Heart left ventricle (tissue), 16 donors: ENCODE measurements around the gene RHBDL3. TPM values are rescaled to one million over a fixed set of nuclear protein-coding genes. Genes with fewer than 3 reads are reported as not detected.

Experiments
- ATAC-seq, 4 donors: fragments of 200-7000 bp; cut with Tn5 transposase; one replicate each; pipeline ENCODE4 v1.9.1; 2020 to 2022; ENCODE audit warnings: moderate library complexity in 4 of 4, mild to moderate bottlenecking in 3 of 4, moderate number of reproducible peaks in 1 of 4
- DNase-seq, 5 donors: peaks; one replicate each; pipeline ENCODE4 v3.0.0-alpha.2; 2020
- H3K27ac ChIP-seq, 12 donors: fragments of 200-600 bp; sonication (generic) in 4 of 12; one replicate each; pipeline versions ENCODE4 v1.5.0 to v1.8.0; 2016 to 2022; ENCODE audit warnings: mild to moderate bottlenecking in 2 of 12
- H3K27me3 ChIP-seq, 9 donors: fragments of 200-600 bp; sonication (generic) in 2 of 9; one replicate each; pipeline versions ENCODE4 v1.5.1 to v1.8.0; 2016 to 2022; ENCODE audit warnings: mild to moderate bottlenecking in 3 of 9
- H3K36me3 ChIP-seq, 9 donors: fragments of 200-600 bp; sonication (generic) in 2 of 9; one replicate each; pipeline versions ENCODE4 v1.5.0 to v1.8.0; 2018 to 2022; ENCODE audit warnings: mild to moderate bottlenecking in 2 of 9
- H3K4me1 ChIP-seq, 12 donors: fragments of 200-600 bp; sonication (generic) in 4 of 12; one replicate each; pipeline versions ENCODE4 v1.5.0 to v1.8.0; 2016 to 2022; ENCODE audit warnings: mild to moderate bottlenecking in 3 of 12
- H3K4me3 ChIP-seq, 12 donors: fragments of 200-600 bp; sonication (generic) in 4 of 12; one replicate each; pipeline versions ENCODE4 v1.5.0 to v1.8.0; 2017 to 2022; ENCODE audit warnings: mild to moderate bottlenecking in 9 of 12, moderate library complexity in 4 of 12
- H3K9me3 ChIP-seq, 12 donors: fragments of 200-600 bp; sonication (generic) in 4 of 12; one replicate each; pipeline versions ENCODE4 v1.5.0 to v1.8.0; 2016 to 2022; ENCODE audit warnings: mild to moderate bottlenecking in 1 of 12
- POLR2A ChIP-seq, 2 donors: fragments of 450-650 bp; IDR thresholded peaks; one replicate each; pipeline ENCODE4 v1.6.1; 2017; ENCODE audit warnings: antibody characterized with exemption in 2 of 2, mild to moderate bottlenecking in 2 of 2, moderate library complexity in 2 of 2
- WGBS, 4 donors: extraction: QIAGEN DNeasy Blood & Tissue Kit in 2 of 4; methylation state at CpG; one replicate each; pipeline versions ENCODE4 v1.1.5 to v1.1.7; 2013 to 2018; 5-methylcytosine and 5-hydroxymethylcytosine counted together
- intact Hi-C, 10 donors: fragments of 100-400 bp; cut with DNase I; formaldehyde crosslinking; loops; one replicate each; pipeline versions ENCODE4 v1.11.1 to v1.14.2; 2022
- polyA plus RNA-seq, 2 donors: library from polyadenylated mRNA; stranded (reverse); fragments of 200-250 nt; gene quantifications; one replicate each; pipeline ENCODE4 v1.2.3, GENCODE V29; 2013
- total RNA-seq, 9 donors: library from RNA; depleted of rRNA in 2 of 9; stranded (reverse); fragments of >200 nt in 2 of 9; fragmentation: NEBNext Ultra II Directional in 3 of 9; extraction: Animal tissue kit (Norgen Biotek cat#: 25700) in 3 of 9; gene quantifications; one replicate each; pipeline versions ENCODE4 v1.1.0 to v1.2.4, GENCODE V29; 2016 to 2023
- TF ChIP-seq, protein P1 (sequence below), 12 donors: fragments of 200-600 bp; sonication (generic) in 4 of 12; IDR thresholded peaks; one replicate each; pipeline versions ENCODE4 v1.5.0 to v1.8.0; 2018 to 2022; ENCODE audit warnings: antibody characterized with exemption in 12 of 12, mild to moderate bottlenecking in 5 of 12
- donor health status: ischemic (EF 13 %, LVEDD 7.1; RV severe dilation, severe dysfunction).
- donor health status: healthy with polysubstance abuse.
- donor health status: DM: no; HTN: yes; CAD: no.
- donor health status: DM: no; HTN: no; CAD: no.
- donor health status: ischemic (EF 25% LVEDD 6.9; RV normal size, moderate dysfunction).
- donor health status: ischemic (EF 25% LVEDD 5.7; RV mildly dilated, moderate dysfunction).
- donor health status: healthy.
- donor health status: DM: yes; HTN: yes; CAD: no.
- donor health status: ischemic (EF 35%, LVEDD 5.7; RV mildly dilated, moderate dysfunction).
- donor health status: nonischemic (EF 11% LVEDD 7.7; RV severe dilation, severe dysfunction).
- donor health status: DM: yes; HTN: yes; CAD: no.
- donor health status: PGD.
- donor health status: ischemic (EF 29% LVEDD 5.4; RV normal size, mild dysfunction).
- donor health status: nonischemic (EF 23%, LVEDD 6.1; RV moderate dilation, normal function).

RHBDL3 gene
- total and polyA plus RNA-seq, 11 donors, result 0.05 to 4.8 (median 0.36) TPM

DNA sequence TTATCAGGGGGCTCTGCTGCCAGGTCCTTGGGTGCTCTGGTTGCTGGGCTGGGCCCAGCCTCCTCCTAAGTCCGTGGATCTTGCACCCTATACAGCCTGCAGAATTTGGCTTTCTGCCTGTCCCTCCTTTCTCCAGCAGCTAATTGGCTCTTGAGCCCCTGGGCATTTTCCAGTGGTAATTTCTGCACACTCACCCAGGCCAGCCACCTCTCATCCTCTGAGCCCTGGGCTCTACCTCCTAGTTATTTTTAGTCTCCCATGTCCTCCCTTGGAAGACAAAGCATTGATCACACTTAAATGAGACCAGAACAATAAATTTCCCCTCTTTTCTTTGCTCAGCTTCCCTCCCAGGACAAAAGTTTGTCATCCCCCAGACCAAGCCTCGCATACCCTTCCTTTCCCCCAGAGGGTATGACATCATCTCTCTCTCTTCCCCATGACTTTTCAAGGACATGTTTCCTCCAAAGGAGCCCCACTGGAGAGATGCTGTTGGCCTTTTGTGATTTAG is 38.2 kb downstream of the RHBDL3 start:
- TF ChIP-seq, protein P1, sequence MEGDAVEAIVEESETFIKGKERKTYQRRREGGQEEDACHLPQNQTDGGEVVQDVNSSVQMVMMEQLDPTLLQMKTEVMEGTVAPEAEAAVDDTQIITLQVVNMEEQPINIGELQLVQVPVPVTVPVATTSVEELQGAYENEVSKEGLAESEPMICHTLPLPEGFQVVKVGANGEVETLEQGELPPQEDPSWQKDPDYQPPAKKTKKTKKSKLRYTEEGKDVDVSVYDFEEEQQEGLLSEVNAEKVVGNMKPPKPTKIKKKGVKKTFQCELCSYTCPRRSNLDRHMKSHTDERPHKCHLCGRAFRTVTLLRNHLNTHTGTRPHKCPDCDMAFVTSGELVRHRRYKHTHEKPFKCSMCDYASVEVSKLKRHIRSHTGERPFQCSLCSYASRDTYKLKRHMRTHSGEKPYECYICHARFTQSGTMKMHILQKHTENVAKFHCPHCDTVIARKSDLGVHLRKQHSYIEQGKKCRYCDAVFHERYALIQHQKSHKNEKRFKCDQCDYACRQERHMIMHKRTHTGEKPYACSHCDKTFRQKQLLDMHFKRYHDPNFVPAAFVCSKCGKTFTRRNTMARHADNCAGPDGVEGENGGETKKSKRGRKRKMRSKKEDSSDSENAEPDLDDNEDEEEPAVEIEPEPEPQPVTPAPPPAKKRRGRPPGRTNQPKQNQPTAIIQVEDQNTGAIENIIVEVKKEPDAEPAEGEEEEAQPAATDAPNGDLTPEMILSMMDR (IDR thresholded peaks at IDR 0.05), result no peak
- intact Hi-C loops, result no loop called here
- H3K9me3 ChIP-seq, result no peaks in the 10 kb centered on the region
- WGBS, 4 donors, result 34 to 46% (median 40%) methylated on average over 2 of the region's 2 CpGs
- H3K4me3 ChIP-seq, result no peak overlapping the region
- no peak overlapping the region for H3K27ac ChIP-seq
- peak in 2 of 4 donors; percentile 46 to 64 for ATAC-seq
- DNase-seq, result no peak
- H3K27me3 ChIP-seq, result no peaks in the 10 kb centered on the region
- no peaks in the 10 kb centered on the region for H3K36me3 ChIP-seq
- peaks cover 0 to 10% (median 0%) of the 10 kb centered on the region in 12 donors for H3K4me1 ChIP-seq

DNA sequence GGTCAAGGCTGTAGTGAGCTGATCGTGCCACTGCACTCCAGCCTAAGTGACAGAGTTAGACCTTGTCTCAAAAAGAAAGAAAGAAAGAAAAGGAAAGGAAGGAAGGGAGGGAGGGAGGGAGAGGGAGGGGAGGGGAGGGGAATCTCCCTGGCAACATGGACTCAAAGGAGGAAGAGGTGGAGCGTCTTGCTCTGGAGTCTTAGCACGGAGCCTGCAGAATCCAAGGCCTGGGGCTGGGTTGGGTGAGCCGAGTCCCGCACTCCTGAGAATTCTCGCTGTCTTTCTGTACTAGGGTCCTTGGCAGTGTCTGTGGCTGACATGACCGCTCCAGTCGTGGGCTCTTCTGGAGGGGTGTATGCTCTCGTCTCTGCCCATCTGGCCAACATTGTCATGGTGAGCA is 39.4 kb downstream of the RHBDL3 start:
- H3K4me1 ChIP-seq, result peaks cover 0 to 10% (median 0%) of the 10 kb centered on the region in 12 donors
- no peak overlapping the region for H3K27ac ChIP-seq
- no peaks in the 10 kb centered on the region for H3K36me3 ChIP-seq
- TF ChIP-seq POLR2A (IDR thresholded peaks at IDR 0.05), result no peak
- TF ChIP-seq, protein P1 (IDR thresholded peaks at IDR 0.05), result no peak
- WGBS, 4 donors, result 84 to 89% (median 86%) methylated on average over 9 of the region's 9 CpGs
- DNase-seq (no peak), ATAC-seq (no peak)
- no peak overlapping the region for H3K4me3 ChIP-seq
- H3K27me3 ChIP-seq, result no peaks in the 10 kb centered on the region
- no peaks in the 10 kb centered on the region for H3K9me3 ChIP-seq
- intact Hi-C loops, result no loop called here

DNA sequence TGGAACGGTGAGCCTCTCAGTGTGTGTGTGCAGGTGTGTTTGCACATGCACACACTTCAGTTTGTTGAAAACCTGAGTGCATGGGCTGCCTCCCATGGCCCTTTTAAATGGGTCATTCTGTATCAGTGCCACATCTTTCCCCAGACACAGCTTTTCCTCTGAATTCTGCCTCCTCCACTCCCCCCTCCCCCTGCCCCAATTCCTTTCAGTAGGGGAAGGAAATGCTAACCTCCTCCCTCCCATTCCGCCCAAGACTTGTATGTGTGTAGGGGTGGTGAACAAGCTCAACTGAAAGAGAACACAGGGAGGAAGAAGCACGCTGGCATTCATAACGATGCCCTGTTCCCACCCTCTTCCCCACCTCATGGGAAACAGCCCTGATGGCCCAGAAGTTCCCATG is 42.0 kb downstream of the RHBDL3 start:
- Histone ChIP-seq H3K9me3 (no peaks in the 10 kb centered on the region), H3K36me3 (no peaks in the 10 kb centered on the region), H3K27ac (no peak overlapping the region), H3K4me1 (peaks cover 0 to 10% (median 2%) of the 10 kb centered on the region in 12 donors), H3K4me3 (no peak overlapping the region), H3K27me3 (no peaks in the 10 kb centered on the region)
- 51 to 64% (median 52%) methylated on average over 4 of the region's 4 CpGs for WGBS, 4 donors
- intact Hi-C loops, result no loop called here
- TF ChIP-seq POLR2A (IDR thresholded peaks at IDR 0.05), result no peak
- ATAC-seq (no peak), DNase-seq (no peak)

DNA sequence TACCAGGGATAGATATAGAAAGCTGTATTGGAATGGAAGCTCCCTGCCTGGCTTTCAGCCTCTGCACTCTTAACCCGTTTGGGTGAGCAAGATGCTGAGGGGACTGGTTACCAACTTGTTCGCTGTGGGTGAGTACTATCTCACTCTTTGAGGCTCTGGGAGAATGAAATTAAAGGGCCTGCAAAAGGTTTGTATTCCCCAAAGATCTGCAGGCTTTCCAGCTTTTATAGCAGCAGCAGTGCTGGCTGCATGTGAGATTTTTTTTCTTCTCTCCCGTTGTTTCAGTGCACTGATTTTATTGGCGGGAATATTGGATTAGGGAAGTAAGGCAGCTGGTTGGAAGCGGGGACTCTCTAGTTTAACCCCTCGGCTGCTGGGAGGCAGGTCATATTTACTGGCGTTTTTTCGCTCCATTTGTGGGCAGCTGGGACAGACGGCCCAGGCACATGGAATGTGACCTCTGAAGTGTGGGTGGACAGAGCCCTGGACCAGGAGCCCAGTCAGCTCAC is 45.5 kb downstream of the RHBDL3 start:
- intact Hi-C loops, result no loop called here
- H3K4me3 ChIP-seq, result peak overlapping the region in 6 of 12 donors; percentile 1 to 48 (median 28)
- WGBS, 4 donors, result 20 to 35% (median 29%) methylated on average over 9 of the region's 9 CpGs
- DNase-seq, result no peak
- H3K36me3 ChIP-seq, result no peaks in the 10 kb centered on the region
- H3K27me3 ChIP-seq, result peaks cover 0 to 9% (median 0%) of the 10 kb centered on the region in 9 donors
- H3K4me1 ChIP-seq, result peaks cover 0 to 8% (median 0%) of the 10 kb centered on the region in 12 donors
- H3K9me3 ChIP-seq, result no peaks in the 10 kb centered on the region
- no peak for TF ChIP-seq POLR2A (IDR thresholded peaks at IDR 0.05)
- TF ChIP-seq, protein P1 (IDR thresholded peaks at IDR 0.05), result no peak
- H3K27ac ChIP-seq, result no peak overlapping the region
- ATAC-seq, result peak in 1 of 4 donors; percentile 37

DNA sequence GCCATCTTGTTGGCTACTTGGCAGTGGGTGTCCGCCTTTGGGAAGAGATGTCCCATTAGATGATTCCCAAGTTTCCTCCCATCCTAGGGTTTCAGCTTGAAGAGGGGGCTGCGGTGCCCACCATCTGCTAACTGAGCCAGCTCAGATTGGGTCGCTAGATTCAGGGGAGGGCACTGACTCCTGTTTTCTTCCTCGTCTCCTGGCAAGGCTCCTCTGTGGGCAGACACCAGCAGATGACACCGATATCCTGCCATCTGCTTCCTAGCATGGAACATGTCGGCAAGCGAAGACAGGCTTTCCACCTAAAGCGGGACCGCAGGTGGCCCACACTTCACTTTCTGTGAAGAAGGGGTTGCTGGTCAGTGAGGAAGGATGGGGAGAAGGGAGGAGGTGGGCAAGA is 49.0 kb downstream of the RHBDL3 start:
- no peaks in the 10 kb centered on the region for H3K36me3 ChIP-seq
- no peak overlapping the region for H3K27ac ChIP-seq
- peaks cover 0 to 9% (median 0%) of the 10 kb centered on the region in 9 donors for H3K27me3 ChIP-seq
- peaks cover 0 to 8% (median 0%) of the 10 kb centered on the region in 12 donors for H3K4me1 ChIP-seq
- TF ChIP-seq POLR2A (IDR thresholded peaks at IDR 0.05), result no peak
- TF ChIP-seq, protein P1 (IDR thresholded peaks at IDR 0.05), result no peak
- DNase-seq (no peak), ATAC-seq (no peak)
- H3K4me3 ChIP-seq, result no peak overlapping the region
- intact Hi-C loops, result no loop called here
- H3K9me3 ChIP-seq, result no peaks in the 10 kb centered on the region
- WGBS, 4 donors, result 78 to 88% (median 85%) methylated on average over 9 of the region's 9 CpGs
